Vagina (tissue), 2 donors: ENCODE results near the gene P2RX6. TPM values are rescaled to one million over a fixed set of nuclear protein-coding genes. Genes with fewer than 3 reads are reported as not detected.

Experiments used
- DNase-seq, 2 donors: peaks; one replicate each; pipeline ENCODE4 v3.0.0-alpha.2; 2017; ENCODE audit errors: extremely low spot score in 2 of 2
- H3K27ac ChIP-seq: fragments of 200-600 bp; sonication (generic); one replicate; pipeline ENCODE4 v1.5.1; 2019
- H3K27me3 ChIP-seq: fragments of 200-600 bp; sonication (generic); one replicate; pipeline ENCODE4 v1.5.1; 2019
- H3K36me3 ChIP-seq, 2 donors: fragments of 200-600 bp; sonication (generic); one replicate each; pipeline ENCODE4 v1.5.1; 2017 to 2019
- H3K4me1 ChIP-seq: fragments of 200-600 bp; sonication (generic); one replicate; pipeline ENCODE4 v1.5.1; 2019
- H3K4me3 ChIP-seq, 2 donors: fragments of 200-600 bp; sonication (generic); 1 replicate in 1 of 2; 2 replicates in 1 of 2; pipeline ENCODE4 v1.5.1; 2016 to 2019
- H3K9me3 ChIP-seq: fragments of 200-600 bp; sonication (generic); one replicate; pipeline ENCODE4 v1.5.1; 2019
- POLR2A ChIP-seq, 2 donors: fragments of 450-650 bp; IDR thresholded peaks; one replicate each; pipeline ENCODE4 v1.6.1; 2017; ENCODE audit warnings: antibody characterized with exemption in 2 of 2, mild to moderate bottlenecking in 2 of 2, moderate library complexity in 2 of 2
- POLR2AphosphoS5 ChIP-seq, 2 donors: sonication (generic); formaldehyde crosslinking; IDR thresholded peaks; one replicate each; pipeline ENCODE4 v1.9.0; 2017; ENCODE audit warnings: antibody characterized with exemption in 2 of 2, mild to moderate bottlenecking in 2 of 2, low read depth in 1 of 2; ENCODE audit not compliant: insufficient read depth in 1 of 2
- intact Hi-C: fragments of 100-400 bp; cut with DNase I; formaldehyde crosslinking; loops from one replicate; pipeline ENCODE4 v1.15.1; 2023
- total RNA-seq: library from RNA; depleted of rRNA; stranded (reverse); fragments of >200 nt; gene quantifications from one replicate; pipeline ENCODE4 v1.2.3, GENCODE V29; 2016
- TF ChIP-seq, protein P1 (sequence below), 3 experiments: fragments of 450-650 bp in 2 of 3; fragments of 200-600 bp in 1 of 3; sonication (generic) in 1 of 3; IDR thresholded peaks; one replicate each; pipeline ENCODE4 v1.5.1; 2017 to 2019; ENCODE audit warnings: antibody characterized with exemption in 3 of 3, mild to moderate bottlenecking in 2 of 3, moderate library complexity in 2 of 3

P2RX6 gene
- total RNA-seq, 1 donor from 2014 or later: 1.7 TPM

GRCh38 chr22:20996031-20996410, 18.9 kb upstream of the P2RX6 start:
- Histone ChIP-seq H3K4me1 (peaks cover 18% of the 10 kb centered on the region), H3K4me3 (no peak overlapping the region), H3K9me3 (no peaks in the 10 kb centered on the region), H3K27ac (no peak overlapping the region), H3K27me3 (no peaks in the 10 kb centered on the region), H3K36me3 (peaks cover 0 to 48% of the 10 kb centered on the region in 2 donors)
- no peak for DNase-seq
- intact Hi-C loops: no loop called here
- TF ChIP-seq, protein P1, sequence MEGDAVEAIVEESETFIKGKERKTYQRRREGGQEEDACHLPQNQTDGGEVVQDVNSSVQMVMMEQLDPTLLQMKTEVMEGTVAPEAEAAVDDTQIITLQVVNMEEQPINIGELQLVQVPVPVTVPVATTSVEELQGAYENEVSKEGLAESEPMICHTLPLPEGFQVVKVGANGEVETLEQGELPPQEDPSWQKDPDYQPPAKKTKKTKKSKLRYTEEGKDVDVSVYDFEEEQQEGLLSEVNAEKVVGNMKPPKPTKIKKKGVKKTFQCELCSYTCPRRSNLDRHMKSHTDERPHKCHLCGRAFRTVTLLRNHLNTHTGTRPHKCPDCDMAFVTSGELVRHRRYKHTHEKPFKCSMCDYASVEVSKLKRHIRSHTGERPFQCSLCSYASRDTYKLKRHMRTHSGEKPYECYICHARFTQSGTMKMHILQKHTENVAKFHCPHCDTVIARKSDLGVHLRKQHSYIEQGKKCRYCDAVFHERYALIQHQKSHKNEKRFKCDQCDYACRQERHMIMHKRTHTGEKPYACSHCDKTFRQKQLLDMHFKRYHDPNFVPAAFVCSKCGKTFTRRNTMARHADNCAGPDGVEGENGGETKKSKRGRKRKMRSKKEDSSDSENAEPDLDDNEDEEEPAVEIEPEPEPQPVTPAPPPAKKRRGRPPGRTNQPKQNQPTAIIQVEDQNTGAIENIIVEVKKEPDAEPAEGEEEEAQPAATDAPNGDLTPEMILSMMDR (IDR thresholded peaks at IDR 0.05): no peak
- no peak for TF ChIP-seq POLR2AphosphoS5 (IDR thresholded peaks at IDR 0.05; ENCODE audit: insufficient read depth in 1 of 2, low read depth in 1 of 2)
- no peak for TF ChIP-seq POLR2A (IDR thresholded peaks at IDR 0.05)

- H3K4me1 ChIP-seq: peaks cover 22% of the 10 kb centered on the region
- peaks cover 0 to 44% of the 10 kb centered on the region in 2 donors for H3K36me3 ChIP-seq
- H3K27ac ChIP-seq: no peak overlapping the region
- H3K4me3 ChIP-seq: no peak overlapping the region
- no peak for DNase-seq
- H3K27me3 ChIP-seq: no peaks in the 10 kb centered on the region
- TF ChIP-seq, protein P1 (IDR thresholded peaks at IDR 0.05): no peak
- H3K9me3 ChIP-seq: no peaks in the 10 kb centered on the region
- intact Hi-C loops: no loop called here
Observed at GRCh38 chr22:20996598-20997535, 18.1 kb upstream of the P2RX6 start.

GRCh38 chr22:20997536-20998257, 17.3 kb upstream of the P2RX6 start:
- Histone ChIP-seq H3K27me3 (no peaks in the 10 kb centered on the region), H3K4me3 (no peak overlapping the region), H3K36me3 (peaks cover 0 to 35% of the 10 kb centered on the region in 2 donors), H3K27ac (no peak overlapping the region), H3K4me1 (peaks cover 23% of the 10 kb centered on the region), H3K9me3 (no peaks in the 10 kb centered on the region)
- TF ChIP-seq POLR2A (IDR thresholded peaks at IDR 0.05) (no peak), POLR2AphosphoS5 (IDR thresholded peaks at IDR 0.05; ENCODE audit: insufficient read depth in 1 of 2, low read depth in 1 of 2) (no peak)
- TF ChIP-seq, protein P1 (IDR thresholded peaks at IDR 0.05): no peak
- intact Hi-C loops: no loop called here
- no peak for DNase-seq

DNA sequence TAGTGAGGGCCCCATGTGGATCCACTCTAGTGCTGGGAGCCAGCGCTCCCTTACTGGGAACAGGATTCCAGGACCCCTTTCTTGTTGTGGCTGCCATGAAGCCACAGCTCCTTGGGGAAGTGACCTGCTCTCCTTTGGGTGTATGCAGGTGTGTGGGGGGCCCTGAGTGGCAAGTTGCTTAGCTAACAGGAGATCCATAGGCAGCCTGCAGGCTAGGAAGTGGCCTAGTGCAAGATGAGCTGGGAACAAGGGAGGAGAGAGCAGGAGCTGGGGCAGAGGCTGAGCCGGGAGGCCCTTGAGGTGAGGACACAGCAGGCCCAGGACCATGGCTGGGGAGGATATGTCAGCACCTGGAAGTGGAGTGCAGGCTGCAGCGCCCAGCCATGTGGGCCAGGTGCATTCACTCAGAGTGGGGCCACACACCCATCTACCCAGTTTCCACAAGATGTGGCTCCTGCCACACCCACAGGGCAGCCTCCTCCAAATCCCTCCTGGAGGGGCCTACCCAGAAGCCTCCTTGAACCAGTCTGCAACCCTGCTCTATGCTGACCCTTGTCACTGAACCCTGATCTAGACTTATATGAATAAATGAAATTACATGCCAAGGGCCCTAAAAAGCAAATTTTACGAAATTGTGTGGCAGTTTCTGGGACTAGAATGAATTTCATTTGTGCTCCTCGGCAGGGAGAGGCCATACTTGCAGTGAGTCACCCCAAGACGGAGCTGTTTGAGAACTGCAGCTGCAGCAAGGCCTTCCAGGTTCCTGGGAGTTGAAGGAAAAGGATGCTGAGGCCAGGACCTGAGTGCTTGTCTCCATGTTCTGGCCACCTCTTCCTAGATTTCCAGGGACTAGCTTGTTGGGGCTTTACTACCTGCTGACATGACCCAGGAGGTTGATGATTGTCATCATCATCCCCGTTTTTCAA, 16.3 kb upstream of the P2RX6 start:
- DNase-seq: no peak
- Histone ChIP-seq H3K4me1 (peaks cover 33% of the 10 kb centered on the region), H3K4me3 (no peak overlapping the region), H3K27me3 (no peaks in the 10 kb centered on the region), H3K9me3 (no peaks in the 10 kb centered on the region), H3K36me3 (peaks cover 0 to 32% of the 10 kb centered on the region in 2 donors), H3K27ac (no peak overlapping the region)
- TF ChIP-seq POLR2A (IDR thresholded peaks at IDR 0.05): no peak
- TF ChIP-seq, protein P1 (IDR thresholded peaks at IDR 0.05): no peak
- no peak for TF ChIP-seq POLR2AphosphoS5 (IDR thresholded peaks at IDR 0.05; ENCODE audit: insufficient read depth in 1 of 2, low read depth in 1 of 2)
- intact Hi-C loops: no loop called here
